ENCODE results near the gene STK11IP.

- TF ChIP-seq POLR2A (IDR thresholded peaks at IDR 0.05; ENCODE audit: low read length) = no peak
- TF ChIP-seq GATA1 (IDR thresholded peaks at IDR 0.05; ENCODE audit: low read depth, low read length) = no peak
Measured at GRCh38 chr2:219607931-219608330, 10.3 kb downstream of the STK11IP start.

Measured in erythroblast (primary cell).